CD4-positive, alpha-beta T cell (primary cell): ENCODE measurements around the gene FHL5. TPM values are rescaled to one million over a fixed set of nuclear protein-coding genes. Genes with fewer than 3 reads are reported as not detected.
"Not testable (repeated sequence)": the region's sequence is repeated elsewhere in the genome, so short reads cannot be mapped to it uniquely, and the experiment has no call there.

Source experiments
- ATAC-seq: fragments of 200-7000 bp; cut with Tn5 transposase; one replicate; pipeline ENCODE4 v1.10.0; 2022; ENCODE audit warnings: mild to moderate bottlenecking; ENCODE audit not compliant: poor library complexity
- CTCF ChIA-PET: fragments of 350-600 bp; sonication (Branson Sonifier 250); formaldehyde crosslinking; loops from one replicate; lab custom pipeline; 2021; ENCODE audit warnings: antibody characterized with exemption, inconsistent platforms; lab: Charles Lee
- POLR2A ChIA-PET: fragments of 350-600 bp; sonication (Branson Sonifier 250); formaldehyde crosslinking; loops from one replicate; lab custom pipeline; 2021; ENCODE audit warnings: antibody characterized with exemption, inconsistent platforms; lab: Charles Lee
- DNase-seq, 14 experiments: peaks; one replicate each; pipeline ENCODE4 v3.0.0-alpha.2; 2013 to 2020; ENCODE audit warnings: mixed read lengths in 2 of 14
- H3K27ac ChIP-seq, 2 donors: one replicate each; pipeline versions ENCODE4 v1.5.1 to v1.7.0; 2013; ENCODE audit warnings: low read length in 2 of 2, low read depth in 1 of 2, mild to moderate bottlenecking in 1 of 2
- H3K27me3 ChIP-seq, 2 experiments: 1 replicate in 1 of 2; 2 replicates in 1 of 2; pipeline versions ENCODE4 v1.6.1 to v1.7.0; 2013; ENCODE audit warnings: low read length in 2 of 2, control low read depth in 1 of 2, mild to moderate bottlenecking in 1 of 2, moderate library complexity in 1 of 2; ENCODE audit not compliant: insufficient read depth in 2 of 2, control insufficient read depth in 1 of 2
- H3K36me3 ChIP-seq: one replicate; pipeline ENCODE4 v1.6.1; 2013; ENCODE audit warnings: low read length, control low read depth; ENCODE audit not compliant: insufficient read depth
- H3K4me1 ChIP-seq: one replicate; pipeline ENCODE4 v1.6.1; 2013; ENCODE audit warnings: low read length, control low read depth; ENCODE audit not compliant: insufficient read depth
- H3K4me3 ChIP-seq: one replicate; pipeline ENCODE4 v1.5.1; 2013; ENCODE audit warnings: mild to moderate bottlenecking, low read length, moderate library complexity
- H3K9me3 ChIP-seq, 2 experiments: 1 replicate in 1 of 2; 2 replicates in 1 of 2; pipeline versions ENCODE4 v1.6.1 to v1.7.0; 2013; ENCODE audit warnings: low read length in 2 of 2, mild to moderate bottlenecking in 2 of 2, control low read depth in 1 of 2, moderate library complexity in 1 of 2; ENCODE audit not compliant: control insufficient read depth in 1 of 2, insufficient read depth in 1 of 2
- H3K27ac Mint-ChIP-seq: one replicate; pipeline ENCODE4 v1.8.0; 2020; ENCODE audit warnings: mixed read lengths
- H3K27me3 Mint-ChIP-seq: one replicate; pipeline ENCODE4 v1.8.0; 2021; ENCODE audit warnings: mixed read lengths
- H3K36me3 Mint-ChIP-seq: one replicate; pipeline ENCODE4 v1.8.0; 2021; ENCODE audit warnings: low read depth, mixed read lengths
- H3K4me1 Mint-ChIP-seq: one replicate; pipeline ENCODE4 v1.8.0; 2021; ENCODE audit warnings: low read depth, mixed read lengths
- H3K4me3 Mint-ChIP-seq: one replicate; pipeline ENCODE4 v1.8.0; 2020; ENCODE audit warnings: mild to moderate bottlenecking, mixed read lengths
- H3K9me3 Mint-ChIP-seq: one replicate; pipeline ENCODE4 v1.8.0; 2020; ENCODE audit warnings: mixed read lengths
- CTCF ChIP-seq: fragments of 200-600 bp; IDR thresholded peaks from one replicate; pipeline ENCODE4 v1.8.0; 2022; ENCODE audit warnings: antibody characterized with exemption, mild to moderate bottlenecking
- intact Hi-C, 2 experiments: fragments of 100-400 bp; cut with DNase I in 1 of 2; cut with micrococcal nuclease in 1 of 2; formaldehyde crosslinking; loops; one replicate each; pipeline versions ENCODE4 v1.15.1 to v1.9.0; 2023 to 2025; cut with DNase I, micrococcal nuclease
- total RNA-seq, 174 experiments: library from RNA in 2 of 174; stranded (reverse) in 2 of 174; gene quantifications; one replicate each; pipeline ENCODE4 v1.2.3 and lab custom pipeline; 2021 to 2026

The FHL5 gene
- total RNA-seq, 2 experiments from 2014 or later: not detected

GRCh38 chr6:96626759-96627364 is 63.9 kb downstream of the FHL5 start:
- no peaks in the 10 kb centered on the region for H3K27me3 ChIP-seq
- H3K27ac ChIP-seq: no peak overlapping the region
- intact Hi-C loops: loop anchor here (1.0 to 5.0 kb wide), 4 partner anchors 270 to 768 kb away; partner anchors contain the start of gene NDUFAF4 (in 1 of the 2)
- no peak overlapping the region for H3K27ac Mint-ChIP-seq
- ATAC-seq (peak; percentile 41), DNase-seq (peak in 3 of 14 experiments; percentile 21 to 39 (median 30))
- H3K27me3 Mint-ChIP-seq: peaks cover 18% of the 10 kb centered on the region
- H3K36me3 Mint-ChIP-seq: no peaks in the 10 kb centered on the region
- H3K36me3 ChIP-seq: no peaks in the 10 kb centered on the region
- peak; percentile 57 for TF ChIP-seq CTCF
- no peaks in the 10 kb centered on the region for H3K4me1 Mint-ChIP-seq
- ChIA-PET CTCF (interaction anchor here (1.8 kb wide), 1 partner anchor 432 kb away, joined by 10 read pairs; no protein-coding TSS in a partner anchor), POLR2A (interaction anchor here (1.1 kb wide), 1 partner anchor 270 kb away, joined by 4 read pairs; no protein-coding TSS in a partner anchor)
- no peaks in the 10 kb centered on the region for H3K4me1 ChIP-seq
- no peak overlapping the region for H3K4me3 Mint-ChIP-seq
- H3K4me3 ChIP-seq: no peak overlapping the region
- H3K9me3 ChIP-seq: no peaks in the 10 kb centered on the region
- H3K9me3 Mint-ChIP-seq: no peaks in the 10 kb centered on the region

GRCh38 chr6:96631248-96631647 is 68.3 kb downstream of the FHL5 start:
- intact Hi-C loops: no loop called here
- H3K4me1 Mint-ChIP-seq: no peaks in the 10 kb centered on the region
- no peaks in the 10 kb centered on the region for H3K4me1 ChIP-seq
- no peak overlapping the region for H3K4me3 Mint-ChIP-seq
- peaks cover 17% of the 10 kb centered on the region for H3K27me3 Mint-ChIP-seq
- H3K9me3 ChIP-seq: no peaks in the 10 kb centered on the region
- H3K27ac ChIP-seq: no peak overlapping the region
- H3K36me3 ChIP-seq: no peaks in the 10 kb centered on the region
- TF ChIP-seq CTCF: no peak
- H3K36me3 Mint-ChIP-seq: no peaks in the 10 kb centered on the region
- no peak for DNase-seq
- CTCF ChIA-PET: no interaction called here
- H3K27ac Mint-ChIP-seq: no peak overlapping the region
- no peak for ATAC-seq
- POLR2A ChIA-PET: no interaction called here
- peaks cover 0 to 5% of the 10 kb centered on the region in 2 experiments for H3K27me3 ChIP-seq
- no peak overlapping the region for H3K4me3 ChIP-seq
- no peaks in the 10 kb centered on the region for H3K9me3 Mint-ChIP-seq

- H3K36me3 Mint-ChIP-seq, H3K36me3 ChIP-seq, ATAC-seq, H3K4me1 Mint-ChIP-seq, H3K27ac Mint-ChIP-seq, DNase-seq, POLR2A ChIA-PET, intact Hi-C loops, H3K27ac ChIP-seq, H3K27me3 ChIP-seq, H3K4me1 ChIP-seq, H3K4me3 ChIP-seq, CTCF ChIA-PET, H3K9me3 Mint-ChIP-seq, H3K9me3 ChIP-seq, H3K4me3 Mint-ChIP-seq: not testable (repeated sequence)
- H3K27me3 Mint-ChIP-seq: peaks cover 34% of the 10 kb centered on the region
Measured at GRCh38 chr6:96637979-96638378, 75.1 kb downstream of the FHL5 start.

DNA sequence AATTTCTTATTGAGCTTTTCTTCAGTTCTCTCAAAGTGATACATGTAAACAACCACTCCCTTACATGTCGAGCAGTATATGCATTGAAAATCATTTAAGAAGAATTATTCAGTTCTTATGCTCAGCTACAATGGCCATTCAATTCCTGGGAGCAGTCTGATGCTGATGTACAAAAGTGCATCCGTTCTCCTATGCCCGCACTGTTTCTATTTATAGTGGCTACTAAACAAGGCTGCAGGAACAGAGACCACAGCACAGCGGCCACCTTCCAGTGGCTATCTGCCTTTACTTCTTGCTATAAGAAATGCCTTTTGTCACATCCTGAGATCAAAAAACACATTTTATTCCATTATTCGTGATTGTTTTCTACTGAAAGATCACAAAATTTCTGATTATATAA is 82.2 kb downstream of the FHL5 start:
- no peaks in the 10 kb centered on the region for H3K27me3 ChIP-seq
- intact Hi-C loops: no loop called here
- H3K36me3 ChIP-seq: no peaks in the 10 kb centered on the region
- peaks cover 30% of the 10 kb centered on the region for H3K27me3 Mint-ChIP-seq
- H3K4me1 Mint-ChIP-seq: no peaks in the 10 kb centered on the region
- no peaks in the 10 kb centered on the region for H3K9me3 ChIP-seq
- ChIA-PET POLR2A (no interaction called here), CTCF (no interaction called here)
- no peaks in the 10 kb centered on the region for H3K4me1 ChIP-seq
- no peak overlapping the region for H3K4me3 ChIP-seq
- H3K4me3 Mint-ChIP-seq: no peak overlapping the region
- ATAC-seq (no peak), DNase-seq (no peak)
- H3K9me3 Mint-ChIP-seq: no peaks in the 10 kb centered on the region
- no peak overlapping the region for H3K27ac ChIP-seq
- TF ChIP-seq CTCF: no peak
- H3K36me3 Mint-ChIP-seq: no peaks in the 10 kb centered on the region
- H3K27ac Mint-ChIP-seq: no peak overlapping the region
